Type B pancreatic cell (in vitro differentiated cells): Measurements from ENCODE around the gene CRY1. TPM values are rescaled to one million over a fixed set of nuclear protein-coding genes. Genes with fewer than 3 reads are reported as not detected.

Source experiments
- DNase-seq: peaks from one replicate; pipeline ENCODE4 v3.0.0; 2021; ENCODE audit warnings: mixed read lengths; ENCODE audit not compliant: unreplicated experiment; ENCODE audit errors: extremely low spot score
- H3K27ac Mint-ChIP-seq: 2 replicates; pipeline ENCODE4 v1.8.0; 2021; ENCODE audit warnings: mild to moderate bottlenecking, mixed read lengths
- H3K27me3 Mint-ChIP-seq: 2 replicates; pipeline ENCODE4 v1.8.0; 2021; ENCODE audit warnings: mixed read lengths
- H3K36me3 Mint-ChIP-seq: 2 replicates; pipeline ENCODE4 v1.8.0; 2021; ENCODE audit warnings: mixed read lengths
- H3K4me1 Mint-ChIP-seq: one replicate; pipeline ENCODE4 v1.8.0; 2021; ENCODE audit warnings: mixed read lengths; ENCODE audit not compliant: unreplicated experiment
- H3K4me3 Mint-ChIP-seq: 2 replicates; pipeline ENCODE4 v1.8.0; 2021; ENCODE audit warnings: mild to moderate bottlenecking, mixed read lengths
- H3K9me3 Mint-ChIP-seq: 2 replicates; pipeline ENCODE4 v1.8.0; 2021; ENCODE audit warnings: mixed read lengths
- total RNA-seq: library from RNA; stranded (reverse); gene quantifications from 2 replicates; pipeline ENCODE4 v1.2.1, GENCODE V29; 2021; ENCODE audit warnings: low replicate concordance
- TF ChIP-seq, protein P1 (sequence below): fragments of 200-600 bp; sonication (generic); conservative IDR thresholded peaks from 2 replicates; pipeline ENCODE4 v1.5.0; 2021; ENCODE audit warnings: antibody characterized with exemption, mild to moderate bottlenecking

The CRY1 gene
- total RNA-seq, 1 donor from 2014 or later: 23.9 TPM

DNA sequence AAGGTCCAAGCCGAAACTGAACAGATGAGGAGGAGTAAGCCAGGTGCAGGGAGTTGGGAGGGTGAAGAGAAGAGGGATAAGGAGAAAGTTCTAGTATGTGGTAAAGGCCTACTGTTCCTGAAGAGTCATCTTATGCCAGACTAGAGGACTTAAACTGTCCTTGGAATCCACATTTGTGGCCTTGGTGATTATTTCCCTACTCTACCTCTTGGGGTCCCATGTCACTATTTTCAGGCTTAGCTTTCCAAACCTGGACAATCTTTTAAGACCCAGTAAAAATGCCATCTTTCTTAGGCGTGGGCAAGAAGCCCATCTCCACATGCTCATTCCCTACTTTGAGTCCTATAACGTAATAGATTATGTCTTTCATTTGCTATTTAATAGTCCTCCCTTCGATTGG is 40.1 kb upstream of the CRY1 start:
- Mint-ChIP-seq H3K4me1 (peaks cover 24% of the 10 kb centered on the region), H3K27me3 (no peaks in the 10 kb centered on the region), H3K9me3 (no peaks in the 10 kb centered on the region), H3K36me3 (no peaks in the 10 kb centered on the region), H3K4me3 (no peak overlapping the region), H3K27ac (no peak overlapping the region)
- DNase-seq: no peak
- TF ChIP-seq, protein P1, sequence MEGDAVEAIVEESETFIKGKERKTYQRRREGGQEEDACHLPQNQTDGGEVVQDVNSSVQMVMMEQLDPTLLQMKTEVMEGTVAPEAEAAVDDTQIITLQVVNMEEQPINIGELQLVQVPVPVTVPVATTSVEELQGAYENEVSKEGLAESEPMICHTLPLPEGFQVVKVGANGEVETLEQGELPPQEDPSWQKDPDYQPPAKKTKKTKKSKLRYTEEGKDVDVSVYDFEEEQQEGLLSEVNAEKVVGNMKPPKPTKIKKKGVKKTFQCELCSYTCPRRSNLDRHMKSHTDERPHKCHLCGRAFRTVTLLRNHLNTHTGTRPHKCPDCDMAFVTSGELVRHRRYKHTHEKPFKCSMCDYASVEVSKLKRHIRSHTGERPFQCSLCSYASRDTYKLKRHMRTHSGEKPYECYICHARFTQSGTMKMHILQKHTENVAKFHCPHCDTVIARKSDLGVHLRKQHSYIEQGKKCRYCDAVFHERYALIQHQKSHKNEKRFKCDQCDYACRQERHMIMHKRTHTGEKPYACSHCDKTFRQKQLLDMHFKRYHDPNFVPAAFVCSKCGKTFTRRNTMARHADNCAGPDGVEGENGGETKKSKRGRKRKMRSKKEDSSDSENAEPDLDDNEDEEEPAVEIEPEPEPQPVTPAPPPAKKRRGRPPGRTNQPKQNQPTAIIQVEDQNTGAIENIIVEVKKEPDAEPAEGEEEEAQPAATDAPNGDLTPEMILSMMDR: no peak

DNA sequence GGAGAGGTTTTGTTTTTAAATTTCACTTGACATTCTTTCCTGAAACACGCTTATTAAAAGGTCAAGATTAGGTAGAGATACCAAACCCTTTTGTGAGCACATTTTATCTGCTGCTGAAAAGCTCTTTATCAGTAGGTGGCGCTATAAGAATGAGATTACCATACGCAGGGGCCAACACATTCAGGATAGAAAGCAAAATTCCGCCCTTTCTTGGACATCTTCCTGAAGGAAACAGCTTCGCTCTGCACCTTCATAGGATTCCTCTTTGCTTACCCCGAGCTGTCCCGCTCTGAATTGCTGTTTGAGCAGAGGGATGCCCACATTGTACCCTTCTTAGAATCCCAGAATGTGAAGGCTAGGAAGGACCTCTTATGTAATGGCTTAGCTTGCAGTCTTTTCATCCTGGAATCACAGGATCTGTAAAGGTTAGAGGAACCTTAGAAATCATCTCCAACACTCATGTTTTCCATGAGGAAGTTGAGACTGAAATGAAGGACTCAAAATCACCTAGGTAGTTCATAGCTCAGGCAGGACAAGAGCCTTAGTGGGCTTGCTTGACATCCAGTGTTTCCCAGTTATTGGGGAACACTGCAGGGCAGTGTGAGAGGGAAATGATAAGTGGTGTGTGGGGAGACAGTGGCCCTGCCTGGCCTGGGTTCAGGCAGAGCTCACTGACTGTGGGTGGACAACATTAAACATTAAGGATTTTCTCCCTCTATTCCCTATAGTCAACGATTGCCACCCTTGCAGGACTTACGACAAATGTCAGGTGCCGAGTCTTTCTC is 38.7 kb upstream of the CRY1 start:
- H3K9me3 Mint-ChIP-seq: no peaks in the 10 kb centered on the region
- peaks cover 27% of the 10 kb centered on the region for H3K4me1 Mint-ChIP-seq
- H3K27ac Mint-ChIP-seq: peak overlapping the region; percentile 41
- H3K27me3 Mint-ChIP-seq: no peaks in the 10 kb centered on the region
- no peaks in the 10 kb centered on the region for H3K36me3 Mint-ChIP-seq
- DNase-seq: no peak
- peak overlapping the region; percentile 16 for H3K4me3 Mint-ChIP-seq
- TF ChIP-seq, protein P1: peak; percentile 91

DNA sequence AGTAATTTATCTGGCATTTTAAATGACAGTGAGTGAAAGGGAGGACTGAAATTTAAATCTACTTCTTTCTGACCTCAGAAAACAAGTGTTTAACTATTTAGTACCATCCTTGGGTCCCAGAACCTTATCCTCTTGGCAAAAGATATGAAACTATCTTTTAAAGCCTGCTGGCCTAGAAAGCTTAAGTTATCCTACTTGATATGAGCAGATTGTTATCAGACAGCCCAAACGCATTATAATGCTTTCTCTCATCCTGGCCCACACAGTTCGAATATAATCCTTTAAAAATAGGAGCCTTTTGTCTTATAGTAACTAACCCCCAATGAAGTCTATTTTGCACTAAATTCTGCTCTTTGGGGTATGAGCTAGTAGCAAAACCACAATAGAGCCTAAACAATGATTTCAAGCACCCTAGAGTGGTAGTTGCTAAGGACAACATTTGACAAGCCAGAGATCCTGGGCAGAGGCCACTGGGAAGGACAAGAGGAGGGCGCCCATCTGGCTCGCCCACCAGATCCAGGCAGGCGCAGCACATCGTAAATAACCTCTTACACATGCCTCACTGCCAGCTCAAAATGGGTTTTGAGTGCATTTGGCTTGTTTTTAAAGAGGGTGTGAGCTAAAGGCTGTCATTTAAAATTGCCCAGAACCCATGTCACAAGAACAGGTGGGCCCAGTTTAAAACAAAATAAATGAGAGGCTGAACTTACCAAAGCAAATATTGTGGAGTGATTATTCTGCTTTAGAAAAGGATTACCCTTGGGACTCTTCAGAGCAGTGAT is 37.7 kb upstream of the CRY1 start:
- Mint-ChIP-seq H3K9me3 (no peaks in the 10 kb centered on the region), H3K4me3 (no peak overlapping the region), H3K27me3 (no peaks in the 10 kb centered on the region), H3K36me3 (no peaks in the 10 kb centered on the region), H3K4me1 (peaks cover 37% of the 10 kb centered on the region), H3K27ac (peak overlapping the region; percentile 46)
- no peak for DNase-seq
- TF ChIP-seq, protein P1: no peak

DNA sequence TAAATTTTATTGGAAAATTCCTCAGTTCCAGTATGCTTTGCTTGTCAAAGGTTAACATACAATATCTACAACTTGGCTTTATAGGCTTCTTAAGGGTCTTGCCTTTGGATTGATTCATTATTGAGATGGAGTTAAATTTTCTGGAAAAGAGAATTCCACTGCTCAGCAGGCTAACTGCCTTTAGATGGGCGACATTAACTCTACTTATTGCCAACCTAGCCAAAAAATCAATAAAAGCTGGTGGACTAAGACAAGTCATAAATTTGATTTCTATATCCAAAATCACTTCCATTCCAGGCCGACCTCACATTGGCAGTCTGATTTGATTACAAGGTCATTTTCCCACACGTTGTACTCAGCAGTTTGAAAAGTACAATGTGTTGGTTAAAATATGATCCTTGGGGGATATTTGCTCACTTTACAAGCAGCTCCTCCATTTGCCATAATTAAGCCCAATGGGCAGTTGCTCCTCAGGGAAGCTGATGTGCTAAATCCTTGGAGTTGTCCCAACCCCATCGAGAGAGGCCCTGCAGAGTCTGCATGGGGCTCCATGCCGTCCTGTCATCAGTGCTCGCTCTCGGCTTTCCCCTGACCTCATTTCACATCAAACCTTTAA is 36.1 kb upstream of the CRY1 start:
- H3K36me3 Mint-ChIP-seq: no peaks in the 10 kb centered on the region
- no peak overlapping the region for H3K27ac Mint-ChIP-seq
- no peaks in the 10 kb centered on the region for H3K9me3 Mint-ChIP-seq
- H3K4me1 Mint-ChIP-seq: peaks cover 42% of the 10 kb centered on the region
- TF ChIP-seq, protein P1: no peak
- H3K27me3 Mint-ChIP-seq: peaks cover 3% of the 10 kb centered on the region
- no peak for DNase-seq
- H3K4me3 Mint-ChIP-seq: no peak overlapping the region

DNA sequence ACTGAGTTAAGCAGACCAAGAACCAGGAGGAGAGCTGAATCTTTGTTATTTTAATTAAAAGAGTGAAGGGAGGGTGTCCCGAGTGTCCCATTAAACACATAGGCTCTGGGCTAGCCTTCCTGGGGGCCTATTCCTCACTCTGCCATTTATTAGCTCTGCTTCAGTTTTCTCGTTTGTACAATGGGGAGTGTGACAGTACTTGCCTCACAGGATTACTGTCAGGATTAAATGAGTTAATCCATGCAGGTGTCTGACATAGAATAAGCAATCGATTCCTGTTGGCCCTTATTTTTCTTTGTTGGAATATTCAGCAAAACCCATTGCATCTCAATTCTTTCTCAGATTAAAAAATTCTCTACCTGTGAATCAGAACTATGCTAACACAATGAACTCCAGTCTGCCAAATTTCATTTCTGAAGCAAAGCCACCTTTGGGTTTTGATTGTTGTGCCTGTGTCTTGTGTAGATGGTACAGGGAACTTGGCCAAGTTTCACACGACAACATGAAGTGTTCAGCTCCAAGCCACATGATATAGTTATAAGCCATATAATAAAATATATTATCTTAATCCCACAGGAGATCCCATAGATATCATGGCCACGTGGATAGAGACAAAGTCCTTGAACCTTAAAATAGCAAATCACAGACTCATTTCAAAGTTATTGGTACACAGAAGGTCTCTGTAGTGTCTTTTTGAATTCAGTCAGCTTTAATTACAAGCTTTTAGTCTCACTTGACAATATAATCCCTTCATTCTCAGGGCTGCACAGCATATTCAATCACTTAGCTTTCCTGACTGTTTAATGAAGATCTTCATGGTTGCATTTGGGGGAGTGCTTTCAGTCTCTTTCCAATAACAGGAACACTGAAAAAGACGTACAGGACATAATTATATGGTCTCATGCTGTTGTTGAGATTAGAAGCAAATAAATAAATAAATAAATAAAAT is 34.4 kb upstream of the CRY1 start:
- TF ChIP-seq, protein P1: no peak
- Mint-ChIP-seq H3K9me3 (no peaks in the 10 kb centered on the region), H3K27me3 (peaks cover 10% of the 10 kb centered on the region), H3K36me3 (no peaks in the 10 kb centered on the region), H3K4me3 (no peak overlapping the region), H3K4me1 (peaks cover 41% of the 10 kb centered on the region), H3K27ac (no peak overlapping the region)
- no peak for DNase-seq
